HCT116 (cell line): ENCODE results near the gene KCNIP4.

ENCODE experiments used
- ELF1 ChIP-seq: IDR thresholded peaks from 2 replicates; pipeline ENCODE4 v1.6.1; 2012; ENCODE audit warnings: low read depth, borderline replicate concordance
- POLR2A ChIP-seq: IDR thresholded peaks from 2 replicates; pipeline ENCODE4 v1.7.0; 2011; ENCODE audit warnings: borderline replicate concordance; ENCODE audit not compliant: insufficient read depth, insufficient read length; ENCODE audit errors: extremely low read depth
- POLR2AphosphoS5 ChIP-seq: IDR thresholded peaks from 2 replicates; pipeline ENCODE4 v1.6.1; 2011; ENCODE audit warnings: mild to moderate bottlenecking, low read depth, low read length, moderate library complexity
- RAD21 ChIP-seq: IDR thresholded peaks from 2 replicates; pipeline ENCODE4 v1.6.1; 2012; ENCODE audit warnings: low read depth, mild to moderate bottlenecking
- REST ChIP-seq: IDR thresholded peaks from 2 replicates; pipeline ENCODE4 v1.6.1; 2012; ENCODE audit warnings: low read depth
- TCF7L2 ChIP-seq: IDR thresholded peaks from 2 replicates; pipeline ENCODE4 v1.7.0; 2011; ENCODE audit warnings: borderline replicate concordance, inconsistent platforms; ENCODE audit not compliant: insufficient read depth, insufficient read length; ENCODE audit errors: extremely low read depth
- ZBTB33 ChIP-seq: IDR thresholded peaks from 2 replicates; pipeline ENCODE4 v1.6.1; 2011; ENCODE audit warnings: mild to moderate bottlenecking, low read length, moderate library complexity; ENCODE audit not compliant: insufficient replicate concordance; ENCODE audit errors: extremely low read depth
- TF ChIP-seq, protein P1 (sequence below), 3 experiments: fragments of 200-600 bp in 1 of 3; sonication (generic) in 1 of 3; IDR thresholded peaks in 2 of 3; conservative IDR thresholded peaks in 1 of 3; 2 replicates each; pipeline ENCODE4 v1.5.1; 2012 to 2017; ENCODE audit warnings: low read depth in 2 of 3, low read length in 2 of 3, antibody characterized with exemption in 1 of 3, borderline replicate concordance in 1 of 3, control low read depth in 1 of 3, mild to moderate bottlenecking in 1 of 3, mixed read lengths in 1 of 3, mixed run types in 1 of 3, moderate library complexity in 1 of 3; ENCODE audit not compliant: insufficient read depth in 1 of 3

GRCh38 chr4:21002286-21002685 is 946.3 kb downstream of the KCNIP4 start:
- TF ChIP-seq RAD21: no peak
- TF ChIP-seq POLR2A: no peak
- no peak for TF ChIP-seq REST
- TF ChIP-seq, protein P1, sequence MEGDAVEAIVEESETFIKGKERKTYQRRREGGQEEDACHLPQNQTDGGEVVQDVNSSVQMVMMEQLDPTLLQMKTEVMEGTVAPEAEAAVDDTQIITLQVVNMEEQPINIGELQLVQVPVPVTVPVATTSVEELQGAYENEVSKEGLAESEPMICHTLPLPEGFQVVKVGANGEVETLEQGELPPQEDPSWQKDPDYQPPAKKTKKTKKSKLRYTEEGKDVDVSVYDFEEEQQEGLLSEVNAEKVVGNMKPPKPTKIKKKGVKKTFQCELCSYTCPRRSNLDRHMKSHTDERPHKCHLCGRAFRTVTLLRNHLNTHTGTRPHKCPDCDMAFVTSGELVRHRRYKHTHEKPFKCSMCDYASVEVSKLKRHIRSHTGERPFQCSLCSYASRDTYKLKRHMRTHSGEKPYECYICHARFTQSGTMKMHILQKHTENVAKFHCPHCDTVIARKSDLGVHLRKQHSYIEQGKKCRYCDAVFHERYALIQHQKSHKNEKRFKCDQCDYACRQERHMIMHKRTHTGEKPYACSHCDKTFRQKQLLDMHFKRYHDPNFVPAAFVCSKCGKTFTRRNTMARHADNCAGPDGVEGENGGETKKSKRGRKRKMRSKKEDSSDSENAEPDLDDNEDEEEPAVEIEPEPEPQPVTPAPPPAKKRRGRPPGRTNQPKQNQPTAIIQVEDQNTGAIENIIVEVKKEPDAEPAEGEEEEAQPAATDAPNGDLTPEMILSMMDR (IDR thresholded peaks at IDR 0.05 in 2 of 3, conservative IDR thresholded peaks at IDR 0.05 in 1 of 3; ENCODE audit: borderline replicate concordance in 1 of 3, insufficient read depth in 1 of 3, low read depth in 2 of 3, low read length in 2 of 3): no peak
- no peak for TF ChIP-seq TCF7L2
- no peak for TF ChIP-seq POLR2AphosphoS5
- no peak for TF ChIP-seq ELF1
- TF ChIP-seq ZBTB33: no peak
